Measurements from ENCODE around the gene ACOXL. TPM values are rescaled to one million over a fixed set of nuclear protein-coding genes. Genes with fewer than 3 reads are reported as not detected.

ACOXL gene
- total RNA-seq, 1 experiment from 2014 or later: not detected

DNA sequence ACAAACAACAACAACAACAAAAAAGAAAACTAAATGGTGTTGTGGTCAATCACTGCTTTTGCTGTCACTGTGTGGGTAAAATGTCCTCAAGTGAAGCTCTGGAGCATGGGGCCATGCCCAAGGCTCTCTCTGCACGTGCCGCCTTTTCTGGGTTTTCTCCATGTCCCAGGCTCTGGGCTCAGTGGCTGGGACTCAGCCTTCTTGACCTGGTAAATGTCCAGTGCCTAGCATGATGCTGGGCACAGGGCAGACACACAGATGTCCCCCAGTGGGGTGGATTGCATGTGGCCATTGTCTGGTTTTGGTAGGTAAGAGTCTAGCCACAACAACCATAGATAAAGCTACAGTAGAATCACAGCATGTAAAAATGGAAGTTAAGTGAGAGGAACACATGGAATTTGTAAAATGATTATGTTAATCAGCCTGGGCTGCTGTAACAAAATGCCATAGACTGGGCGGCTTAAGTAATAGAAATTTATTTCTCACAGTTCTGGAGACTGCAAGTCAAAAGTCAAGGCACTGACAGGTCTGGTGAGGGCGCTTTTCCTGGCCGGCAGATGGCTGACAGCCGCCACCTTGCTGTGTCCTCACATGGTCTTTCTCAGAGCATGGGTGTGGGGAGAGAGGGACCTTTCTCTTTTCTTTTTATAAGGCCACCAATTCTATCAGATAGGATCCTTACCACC, 174.4 kb downstream of the ACOXL start:
- DNase-seq (ENCODE audit: low read depth): no peak

DNA sequence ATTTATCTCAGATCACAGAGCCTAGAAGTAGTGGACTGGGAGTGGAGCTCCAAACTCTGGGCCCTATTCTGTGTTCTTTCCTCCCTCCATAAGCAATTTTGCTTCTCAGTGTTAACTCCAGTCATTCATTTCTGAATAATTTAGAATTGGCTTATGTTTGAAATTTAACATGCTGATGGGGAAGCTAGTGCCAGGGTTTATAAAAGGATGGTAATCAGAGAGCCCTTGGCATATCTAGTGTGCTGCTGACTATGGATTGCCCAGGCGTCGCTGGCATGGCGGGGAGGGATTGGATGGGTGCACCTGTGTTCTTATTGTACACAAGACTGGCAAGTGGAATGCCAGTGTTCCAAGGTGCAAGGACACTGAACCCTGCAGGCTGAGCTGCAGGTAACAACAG, 177.1 kb downstream of the ACOXL start:
- DNase-seq (ENCODE audit: low read depth): no peak

DNA sequence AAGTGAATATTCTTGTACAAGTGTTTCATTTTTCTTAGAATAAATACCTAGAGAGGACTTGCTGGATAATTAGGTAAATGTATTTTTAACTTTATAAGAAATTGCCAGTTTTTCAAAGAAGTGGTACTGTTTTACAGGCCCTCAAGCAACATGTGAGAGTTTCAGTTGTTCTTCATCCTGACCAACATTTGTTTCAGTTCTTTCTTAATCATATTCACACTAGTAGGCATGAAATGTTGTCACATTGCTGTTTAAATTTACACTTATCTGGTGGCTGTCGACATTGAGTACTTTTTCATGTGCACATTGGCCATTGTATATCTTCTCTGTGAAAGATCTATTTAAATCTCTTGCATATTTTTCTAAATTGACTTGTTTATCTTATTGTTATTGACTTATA, 178.1 kb downstream of the ACOXL start:
- DNase-seq (ENCODE audit: low read depth): no peak

DNA sequence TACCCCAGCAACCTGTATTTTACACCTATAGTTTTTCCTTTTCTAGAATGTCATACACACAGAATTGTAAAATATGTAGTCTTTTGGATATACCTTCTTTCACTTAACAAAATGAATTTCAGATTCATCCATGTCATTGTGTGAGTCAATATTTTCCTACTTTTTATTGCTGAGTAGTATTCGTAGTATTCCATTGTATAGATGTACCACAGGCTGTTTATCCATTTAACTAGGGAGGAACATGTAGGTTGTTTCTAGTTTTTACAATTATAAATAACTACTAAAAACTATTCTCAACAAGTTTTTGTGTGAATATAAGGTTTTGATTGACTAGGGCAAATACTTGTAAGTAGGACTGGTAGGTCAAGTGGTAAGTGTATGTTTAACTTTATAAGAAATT, 187.4 kb downstream of the ACOXL start:
- DNase-seq (ENCODE audit: low read depth): no peak

DNA sequence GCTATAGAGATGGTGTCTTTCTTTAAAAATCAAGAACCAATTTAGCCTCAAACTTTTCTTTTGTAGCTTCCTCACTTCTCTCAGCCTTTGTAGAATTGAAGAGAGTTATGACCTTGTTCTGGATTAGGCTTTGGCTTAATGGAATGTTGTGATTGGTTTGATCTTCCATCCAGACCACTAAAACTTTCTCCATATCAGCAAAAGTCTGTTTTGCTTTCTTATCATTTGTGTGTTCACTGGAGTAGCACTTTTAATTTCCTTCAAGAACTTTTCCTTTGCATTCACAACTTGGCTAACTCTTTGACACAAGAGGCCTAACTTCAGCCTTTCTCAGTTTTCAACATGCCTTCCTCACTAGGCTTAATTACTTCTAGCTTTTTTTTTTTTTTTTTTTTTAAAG, 193.1 kb downstream of the ACOXL start:
- DNase-seq (ENCODE audit: low read depth): no peak

DNA sequence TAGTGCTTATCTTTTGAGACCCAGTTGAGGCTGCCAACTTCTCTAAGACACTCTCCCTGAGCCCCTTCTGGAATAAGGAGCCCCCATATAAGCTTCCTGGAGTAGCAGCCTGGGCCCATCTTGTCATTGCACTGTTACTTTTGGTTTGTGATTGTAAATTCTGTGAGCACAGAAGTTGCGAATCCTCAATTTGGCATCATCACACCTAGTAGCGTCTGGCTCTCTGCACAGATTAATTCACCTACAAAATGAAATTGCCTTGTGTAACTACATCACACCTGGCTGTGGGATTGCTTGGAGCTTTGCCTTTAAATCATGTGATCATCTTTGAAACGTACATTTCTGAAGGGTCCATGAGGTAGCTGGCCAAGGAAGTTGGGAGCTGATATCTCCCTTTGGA, 195.2 kb downstream of the ACOXL start:
- no peak for DNase-seq (ENCODE audit: low read depth)

DNA sequence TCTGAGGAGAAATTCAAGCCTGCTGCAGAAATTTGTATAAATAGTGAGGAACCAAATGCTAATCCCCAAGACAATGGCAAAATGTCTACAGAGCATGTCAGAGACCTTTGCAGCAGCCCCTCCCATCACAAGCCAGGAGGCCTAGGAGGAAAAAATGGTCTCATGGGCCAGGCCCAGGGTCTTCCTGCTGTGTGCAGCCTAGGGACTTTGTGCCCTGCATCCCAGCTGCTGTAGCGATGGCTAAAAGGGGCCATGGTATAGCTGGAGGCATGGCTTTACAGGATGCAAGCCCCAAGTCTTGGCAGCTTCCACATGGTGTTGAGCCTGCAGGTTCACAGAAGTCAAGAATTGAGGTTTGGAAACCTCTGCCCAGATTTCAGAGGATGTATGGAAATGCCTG, 197.2 kb downstream of the ACOXL start:
- DNase-seq (ENCODE audit: low read depth): no peak

DNA sequence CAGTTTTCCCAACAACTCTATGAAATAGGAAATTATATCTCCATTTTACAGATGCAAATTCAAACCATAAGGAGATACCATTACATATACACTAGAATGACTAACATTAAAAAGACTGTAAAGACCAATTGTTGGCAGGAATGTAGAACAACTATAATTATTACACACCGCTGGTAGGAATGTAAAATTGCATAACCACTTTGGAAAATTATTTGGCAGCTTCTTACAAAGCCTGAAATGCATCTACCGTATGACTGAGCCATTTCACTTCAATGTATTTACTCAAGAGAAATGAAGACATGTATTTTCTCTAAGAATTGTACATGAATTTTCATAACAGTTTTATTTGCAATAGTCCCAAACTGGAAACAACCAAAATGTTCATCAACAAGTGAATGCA, 199.3 kb downstream of the ACOXL start:
- no peak for DNase-seq (ENCODE audit: low read depth)

DNA sequence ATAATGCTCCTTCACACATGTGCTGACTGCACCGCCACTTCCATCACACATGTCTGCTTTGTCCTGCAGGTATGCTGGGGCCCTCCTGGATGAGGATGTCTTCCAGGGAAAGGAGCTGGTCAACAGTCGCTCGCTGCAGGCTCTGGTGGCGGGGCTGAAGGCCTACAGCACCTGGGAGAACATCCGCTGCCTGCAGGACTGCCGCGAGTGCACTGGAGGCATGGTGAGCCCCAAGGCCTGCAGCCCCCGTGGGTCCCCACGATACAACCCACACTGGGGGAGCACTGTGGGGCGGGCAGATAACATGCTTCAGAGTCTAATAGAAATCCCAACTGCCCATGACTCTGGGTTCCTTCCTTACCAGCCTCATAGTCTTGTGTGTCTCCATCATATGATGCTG, 201.0 kb downstream of the ACOXL start:
- DNase-seq (ENCODE audit: low read depth): no peak

DNA sequence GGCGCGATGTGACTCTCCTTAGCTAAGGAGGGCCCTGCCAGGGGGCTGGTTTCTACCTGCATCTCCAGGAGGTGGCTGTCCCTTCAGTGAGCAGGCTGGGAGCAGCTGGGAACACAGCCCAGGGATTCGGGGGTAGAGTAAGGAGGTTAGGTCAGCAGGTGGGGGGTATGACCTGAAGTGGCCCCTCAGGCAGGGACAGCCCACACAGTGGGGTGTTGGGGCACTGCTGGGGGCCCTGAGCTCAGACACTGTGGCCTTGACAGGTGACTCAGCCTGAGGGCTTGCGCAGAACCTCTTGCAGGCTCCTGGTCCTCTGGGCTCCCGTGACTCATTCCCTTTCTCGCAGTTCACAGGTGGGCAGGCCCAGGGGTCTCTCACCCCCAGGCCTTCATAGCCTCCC, 202.6 kb downstream of the ACOXL start:
- DNase-seq (ENCODE audit: low read depth): no peak

DNA sequence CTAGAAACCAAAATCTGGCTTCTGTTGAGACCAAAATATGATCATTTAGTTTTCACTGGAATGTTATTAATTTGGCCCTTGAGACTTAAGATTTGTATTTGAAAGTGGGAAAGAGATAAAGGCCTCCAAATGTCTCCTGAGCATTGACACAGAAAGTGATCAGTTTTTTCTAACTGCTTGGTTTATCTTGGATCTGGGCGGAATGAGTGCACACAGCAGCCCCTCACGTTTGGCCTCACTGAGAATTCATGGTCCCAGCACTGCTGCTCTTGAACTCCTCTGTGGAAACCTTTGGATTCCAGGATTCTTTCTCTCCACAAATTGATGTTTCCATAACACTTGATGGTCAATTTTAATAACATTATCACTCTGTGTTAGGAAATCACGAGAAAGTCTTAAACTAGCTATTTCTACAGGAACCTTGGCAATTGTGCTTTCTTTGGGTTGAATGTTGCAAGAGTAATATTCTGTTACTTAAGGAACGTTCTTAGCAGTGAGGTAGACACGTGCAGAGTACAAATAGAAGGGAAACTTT, 208.1 kb downstream of the ACOXL start:
- no peak for DNase-seq (ENCODE audit: low read depth)

DNA sequence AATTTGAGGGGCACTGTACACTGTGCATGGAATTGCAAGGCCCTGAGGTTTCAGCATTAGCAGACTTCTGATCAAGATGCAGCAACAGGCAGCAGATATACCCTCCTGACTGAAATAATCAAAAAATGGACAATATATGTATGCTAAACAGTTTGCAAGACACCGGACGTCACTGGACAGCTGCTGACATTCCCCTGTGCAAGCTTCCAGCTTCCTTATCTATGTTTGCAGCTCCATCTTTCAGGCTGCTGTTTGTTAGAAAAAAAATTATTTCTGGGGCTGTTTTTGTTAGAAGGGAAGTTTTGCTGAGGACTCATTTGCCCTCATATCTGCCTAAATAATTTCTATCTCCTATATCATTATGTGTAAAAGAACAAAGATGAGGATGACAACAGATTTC, 208.9 kb downstream of the ACOXL start:
- no peak for DNase-seq (ENCODE audit: low read depth)

DNA sequence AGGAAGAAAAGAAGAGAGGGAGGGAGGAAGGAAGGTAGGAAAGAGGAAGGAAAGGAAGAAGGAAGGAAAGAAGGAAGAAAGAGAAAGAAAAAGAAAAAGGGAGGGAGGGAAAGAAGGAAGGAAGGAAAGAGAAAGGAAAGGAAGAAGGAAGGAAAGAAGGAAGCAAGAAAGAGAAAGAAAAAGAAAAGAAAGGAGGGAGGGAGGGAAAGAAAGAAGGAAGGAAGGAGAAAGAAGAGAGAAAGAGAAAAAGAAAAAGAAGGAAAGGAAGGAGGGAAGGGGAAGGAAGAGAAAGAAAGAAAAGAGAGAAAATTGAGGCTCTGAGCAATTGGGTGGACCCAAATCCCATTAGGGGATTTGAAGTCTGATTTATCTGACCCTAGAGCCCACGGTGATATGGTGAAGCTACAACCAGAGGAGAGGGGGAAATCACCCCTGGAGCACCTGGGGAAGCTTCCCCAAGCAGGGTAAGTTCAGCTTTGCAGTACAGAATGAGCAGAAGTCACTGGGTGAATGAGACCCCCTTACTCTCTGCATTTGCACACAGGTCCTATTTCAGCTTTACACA, 210.8 kb downstream of the ACOXL start:
- no peak for DNase-seq (ENCODE audit: low read depth)

DNA sequence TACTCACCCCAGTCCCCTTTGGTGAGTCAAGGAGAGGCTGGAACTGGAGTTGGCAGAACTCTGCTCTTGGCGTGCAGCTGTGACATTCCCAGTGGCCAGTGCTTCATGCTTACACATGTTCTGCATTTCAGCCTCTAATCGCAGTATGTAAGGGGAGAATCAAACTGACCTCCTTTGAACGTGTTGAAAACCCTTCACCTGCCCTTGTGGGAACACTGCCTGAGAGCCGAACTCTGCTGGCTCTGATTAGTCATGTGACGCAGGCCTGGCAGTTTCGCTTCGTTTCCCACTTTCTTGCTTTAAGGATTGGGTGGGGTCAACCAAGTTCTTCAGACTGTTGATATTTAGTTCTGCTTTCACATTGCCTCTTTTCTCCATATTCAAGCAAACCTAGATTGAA, 214.5 kb downstream of the ACOXL start:
- no peak for DNase-seq (ENCODE audit: low read depth)

DNA sequence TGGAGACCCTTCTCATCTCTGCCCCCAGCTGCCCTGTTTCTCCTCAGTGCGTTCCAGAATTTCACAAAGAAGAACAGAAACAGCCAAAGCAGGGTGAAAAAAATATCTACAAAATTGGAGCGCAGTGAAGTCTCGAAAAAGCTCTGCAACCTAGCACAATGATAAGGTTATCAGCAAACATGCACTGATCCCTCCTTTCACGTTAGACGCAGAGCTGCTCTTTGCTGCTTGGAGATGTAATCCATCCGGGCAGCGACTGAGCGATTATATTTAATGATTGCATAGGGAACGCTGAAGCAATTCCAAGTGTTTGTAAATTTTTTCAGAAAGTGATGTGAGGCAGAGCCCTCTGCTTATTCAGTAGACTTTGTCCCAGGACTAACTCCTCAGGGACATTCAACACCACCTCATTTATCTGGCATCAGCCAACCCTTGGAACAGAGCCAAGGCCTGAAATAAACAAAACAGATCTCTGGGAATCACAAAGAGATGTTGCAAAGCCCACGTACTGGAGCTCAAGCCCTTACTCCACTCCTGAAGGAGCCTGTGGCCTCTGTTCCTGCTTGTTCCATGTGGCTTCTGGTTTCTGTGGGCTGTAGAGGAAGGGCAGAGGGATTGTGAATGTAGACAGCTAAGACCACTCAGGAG, 215.8 kb downstream of the ACOXL start:
- DNase-seq (ENCODE audit: low read depth): no peak

DNA sequence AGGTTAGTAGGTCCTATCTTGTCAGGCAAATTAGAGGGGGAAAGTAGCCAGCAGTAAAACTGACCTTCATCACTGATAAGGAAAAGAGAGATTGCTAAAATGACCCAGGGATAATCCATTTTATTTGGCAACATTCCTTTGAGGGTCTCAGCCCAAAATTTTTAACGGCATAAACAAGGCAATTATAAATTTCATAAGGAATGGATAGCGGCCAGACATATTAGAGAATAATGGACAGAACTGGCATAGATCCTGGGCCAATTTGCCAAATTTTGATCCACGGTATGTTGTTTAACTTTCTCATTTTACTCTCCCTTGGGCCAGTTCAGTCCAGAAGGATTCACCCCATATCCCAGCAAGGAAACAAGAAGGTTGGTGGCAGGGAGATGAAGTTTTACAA, 217.9 kb downstream of the ACOXL start:
- DNase-seq (ENCODE audit: low read depth): no peak

DNA sequence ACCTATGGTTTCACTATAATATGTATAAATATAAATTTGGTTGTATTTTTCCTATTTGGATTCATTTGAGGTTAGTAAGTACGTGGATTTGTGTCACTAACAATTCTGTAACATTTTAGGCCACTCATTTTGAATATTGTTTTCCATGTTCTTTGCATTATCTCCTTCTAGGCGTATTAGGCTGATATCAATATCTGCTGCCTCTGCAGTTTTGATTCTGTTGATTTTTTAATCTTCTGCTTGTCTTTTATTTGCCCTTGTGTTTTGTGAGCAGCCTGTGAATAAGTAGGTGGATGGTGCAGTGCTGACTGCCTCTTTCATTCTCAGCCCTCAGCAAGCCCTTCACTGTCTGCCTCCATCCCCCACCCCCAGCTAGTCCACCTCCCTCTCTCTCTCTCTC, 222.7 kb downstream of the ACOXL start:
- no peak for DNase-seq (ENCODE audit: low read depth)

DNA sequence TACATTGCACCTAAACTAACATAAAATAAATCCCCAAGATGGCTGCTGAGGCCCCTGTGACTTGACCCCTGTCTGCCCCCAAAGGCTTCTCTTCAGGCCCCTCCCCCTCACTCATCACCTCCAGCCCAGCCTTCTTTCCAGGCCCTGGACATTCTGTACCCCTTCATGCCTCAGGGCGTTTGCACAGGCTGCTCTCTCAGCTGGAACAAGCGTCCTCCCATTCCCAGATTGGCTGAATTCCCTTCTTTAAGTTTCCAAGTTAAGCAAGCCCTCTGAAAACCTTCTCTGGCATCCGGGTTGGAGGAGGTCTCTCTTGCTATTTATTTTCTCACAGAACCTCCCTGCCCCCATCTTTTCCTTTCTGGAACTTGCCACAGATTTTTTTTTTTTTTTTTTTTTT, 223.2 kb downstream of the ACOXL start:
- no peak for DNase-seq (ENCODE audit: low read depth)

DNA sequence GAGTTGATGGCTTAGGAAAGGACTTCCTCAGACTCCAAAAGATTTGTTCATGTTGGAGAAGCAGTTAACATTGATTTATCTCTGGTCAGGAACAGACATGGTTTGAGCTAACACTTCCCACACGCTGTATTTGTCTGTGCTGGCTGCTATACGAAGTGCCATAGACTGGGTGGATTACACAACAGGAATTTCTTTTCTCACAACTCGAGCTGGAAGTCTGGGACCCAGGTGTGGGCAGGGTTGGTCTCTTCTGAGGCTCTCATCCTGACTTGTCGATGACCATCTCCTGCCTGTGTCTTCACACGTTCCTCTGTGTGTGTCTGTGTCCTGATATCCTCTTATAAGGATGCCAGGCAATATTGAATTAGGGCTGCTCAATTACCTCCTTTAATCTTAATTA, 224.9 kb downstream of the ACOXL start:
- DNase-seq (ENCODE audit: low read depth): no peak

DNA sequence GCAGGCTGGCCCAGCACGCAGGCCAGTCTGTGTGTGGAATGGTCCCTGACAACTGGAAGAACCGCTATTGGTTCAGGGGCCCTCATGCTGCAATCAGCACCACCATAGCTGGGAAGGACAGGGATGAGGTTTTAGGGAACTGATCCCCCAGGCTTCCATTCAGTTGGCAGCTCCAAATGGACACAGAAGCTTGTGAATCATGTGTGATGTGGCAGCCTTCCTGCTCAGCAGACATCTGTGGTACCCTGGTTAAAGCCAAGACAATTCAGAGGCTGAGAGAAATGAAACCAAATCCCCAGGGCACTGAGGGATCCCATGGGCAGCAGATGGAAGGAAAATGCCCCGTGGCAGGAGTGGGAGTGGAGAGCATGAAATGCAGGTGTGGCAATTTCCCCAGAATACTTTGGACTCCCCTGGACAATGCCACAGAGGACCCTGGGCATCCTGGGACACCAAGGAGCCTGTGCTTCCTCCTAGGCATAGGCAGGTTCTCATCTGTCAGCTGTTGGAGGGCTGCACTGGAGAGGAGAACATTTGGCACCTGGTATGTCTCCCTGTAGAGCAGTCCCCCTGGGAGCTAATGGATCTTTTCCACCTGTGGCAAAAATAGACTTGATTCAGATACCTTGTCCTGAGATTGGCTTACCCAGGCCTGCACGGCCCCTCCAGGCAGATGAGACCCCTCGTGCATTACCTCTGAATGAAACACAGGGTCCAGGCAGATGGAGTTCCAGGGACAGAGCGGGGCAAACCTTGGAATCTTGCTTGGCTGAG, 226.2 kb downstream of the ACOXL start:
- no peak for DNase-seq (ENCODE audit: low read depth)

DNA sequence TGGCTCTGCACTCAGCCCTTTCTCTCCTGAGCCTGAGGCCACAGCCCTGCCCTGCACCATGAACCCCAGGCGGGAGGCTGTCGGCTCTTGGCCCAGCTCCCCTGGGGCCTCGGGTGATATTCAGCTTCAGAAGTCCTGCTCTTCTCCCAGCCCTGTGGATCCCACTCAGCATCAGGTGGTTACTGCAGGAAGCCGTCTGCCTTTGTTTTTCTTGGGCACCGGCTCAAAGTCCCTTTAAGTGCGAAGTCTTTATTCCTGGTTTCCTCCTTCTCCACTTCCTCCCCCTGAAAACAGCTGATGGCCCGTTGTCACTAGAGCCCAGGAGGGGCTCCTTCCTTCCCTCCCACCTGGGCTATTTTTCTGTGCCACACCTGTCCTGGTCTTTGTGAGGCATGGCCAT, 226.8 kb downstream of the ACOXL start:
- DNase-seq (ENCODE audit: low read depth): no peak

DNA sequence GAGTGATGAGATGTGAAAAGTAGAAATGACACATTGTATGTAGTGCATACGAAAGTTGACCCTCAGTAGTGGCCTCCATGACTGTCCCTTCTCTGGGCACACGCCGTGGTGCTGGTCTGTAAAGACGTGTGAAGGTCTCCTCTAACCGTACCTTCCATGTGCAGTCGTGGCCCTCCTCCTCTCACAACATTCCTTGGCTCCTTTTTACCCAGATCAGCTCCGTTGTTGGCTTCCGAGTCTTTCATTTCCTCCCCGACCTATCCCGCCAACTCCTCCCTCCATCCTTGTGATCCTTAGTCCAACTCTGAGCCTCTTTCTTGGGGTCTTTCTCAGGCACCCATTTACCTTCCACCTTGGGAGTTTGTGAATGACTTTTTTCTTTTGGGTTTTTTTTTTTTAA, 227.9 kb downstream of the ACOXL start:
- DNase-seq (ENCODE audit: low read depth): no peak

All from HT1080 (cell line).